ENCODE data around the gene TCOF1.

Gene TCOF1, protein sequence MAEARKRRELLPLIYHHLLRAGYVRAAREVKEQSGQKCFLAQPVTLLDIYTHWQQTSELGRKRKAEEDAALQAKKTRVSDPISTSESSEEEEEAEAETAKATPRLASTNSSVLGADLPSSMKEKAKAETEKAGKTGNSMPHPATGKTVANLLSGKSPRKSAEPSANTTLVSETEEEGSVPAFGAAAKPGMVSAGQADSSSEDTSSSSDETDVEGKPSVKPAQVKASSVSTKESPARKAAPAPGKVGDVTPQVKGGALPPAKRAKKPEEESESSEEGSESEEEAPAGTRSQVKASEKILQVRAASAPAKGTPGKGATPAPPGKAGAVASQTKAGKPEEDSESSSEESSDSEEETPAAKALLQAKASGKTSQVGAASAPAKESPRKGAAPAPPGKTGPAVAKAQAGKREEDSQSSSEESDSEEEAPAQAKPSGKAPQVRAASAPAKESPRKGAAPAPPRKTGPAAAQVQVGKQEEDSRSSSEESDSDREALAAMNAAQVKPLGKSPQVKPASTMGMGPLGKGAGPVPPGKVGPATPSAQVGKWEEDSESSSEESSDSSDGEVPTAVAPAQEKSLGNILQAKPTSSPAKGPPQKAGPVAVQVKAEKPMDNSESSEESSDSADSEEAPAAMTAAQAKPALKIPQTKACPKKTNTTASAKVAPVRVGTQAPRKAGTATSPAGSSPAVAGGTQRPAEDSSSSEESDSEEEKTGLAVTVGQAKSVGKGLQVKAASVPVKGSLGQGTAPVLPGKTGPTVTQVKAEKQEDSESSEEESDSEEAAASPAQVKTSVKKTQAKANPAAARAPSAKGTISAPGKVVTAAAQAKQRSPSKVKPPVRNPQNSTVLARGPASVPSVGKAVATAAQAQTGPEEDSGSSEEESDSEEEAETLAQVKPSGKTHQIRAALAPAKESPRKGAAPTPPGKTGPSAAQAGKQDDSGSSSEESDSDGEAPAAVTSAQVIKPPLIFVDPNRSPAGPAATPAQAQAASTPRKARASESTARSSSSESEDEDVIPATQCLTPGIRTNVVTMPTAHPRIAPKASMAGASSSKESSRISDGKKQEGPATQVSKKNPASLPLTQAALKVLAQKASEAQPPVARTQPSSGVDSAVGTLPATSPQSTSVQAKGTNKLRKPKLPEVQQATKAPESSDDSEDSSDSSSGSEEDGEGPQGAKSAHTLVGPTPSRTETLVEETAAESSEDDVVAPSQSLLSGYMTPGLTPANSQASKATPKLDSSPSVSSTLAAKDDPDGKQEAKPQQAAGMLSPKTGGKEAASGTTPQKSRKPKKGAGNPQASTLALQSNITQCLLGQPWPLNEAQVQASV (N-terminal part only)

DNA sequence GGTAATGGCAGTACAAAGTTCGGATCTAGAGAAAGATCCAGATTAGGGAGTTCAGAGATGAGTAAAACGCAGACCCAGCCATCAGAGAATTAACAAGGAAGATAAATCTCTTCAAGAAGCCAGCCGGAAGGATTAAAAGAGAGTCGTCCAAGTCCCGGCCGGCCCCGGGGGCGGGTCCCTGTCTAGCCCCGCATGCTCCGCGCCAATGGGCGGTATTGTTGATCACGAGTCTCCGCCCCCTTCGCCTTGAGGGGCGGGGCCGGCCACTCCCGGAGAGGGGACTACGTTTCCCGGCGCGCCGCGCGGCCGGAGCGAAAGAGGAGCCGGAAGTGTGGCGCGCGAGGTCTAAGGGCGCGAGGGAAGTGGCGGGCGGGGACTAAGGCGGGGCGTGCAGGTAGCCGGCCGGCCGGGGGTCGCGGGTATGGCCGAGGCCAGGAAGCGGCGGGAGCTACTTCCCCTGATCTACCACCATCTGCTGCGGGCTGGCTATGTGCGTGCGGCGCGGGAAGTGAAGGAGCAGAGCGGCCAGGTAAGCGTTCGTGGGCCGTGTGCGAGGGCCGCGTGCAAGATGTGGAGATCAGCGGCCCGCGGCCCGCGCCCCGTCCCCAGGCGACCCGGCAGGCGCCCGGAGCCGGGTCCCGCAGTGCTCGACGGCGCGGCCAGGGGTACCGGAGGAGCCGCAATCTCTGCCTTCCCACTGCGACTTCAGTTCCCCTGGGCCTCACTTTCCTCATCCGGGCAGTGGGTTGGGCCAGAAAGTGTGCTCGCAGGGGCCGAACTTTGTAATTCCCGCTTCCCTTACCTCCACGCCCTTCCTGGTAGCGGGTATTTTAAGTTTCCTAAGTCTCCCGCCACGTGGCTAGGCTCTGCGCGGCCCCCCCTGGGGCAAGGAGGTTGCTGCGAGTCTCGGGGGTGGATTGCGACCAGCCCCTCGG is at the start of gene TCOF1:
TSS of gene TCOF1 (plus strand) at position 372 of the 935 bp plus-strand sequence. CDS start at position 422, 50 bp downstream.
- peak; percentile 93 to 95 for DNase-seq (ENCODE audit: low read depth in 2 of 2)

DNA sequence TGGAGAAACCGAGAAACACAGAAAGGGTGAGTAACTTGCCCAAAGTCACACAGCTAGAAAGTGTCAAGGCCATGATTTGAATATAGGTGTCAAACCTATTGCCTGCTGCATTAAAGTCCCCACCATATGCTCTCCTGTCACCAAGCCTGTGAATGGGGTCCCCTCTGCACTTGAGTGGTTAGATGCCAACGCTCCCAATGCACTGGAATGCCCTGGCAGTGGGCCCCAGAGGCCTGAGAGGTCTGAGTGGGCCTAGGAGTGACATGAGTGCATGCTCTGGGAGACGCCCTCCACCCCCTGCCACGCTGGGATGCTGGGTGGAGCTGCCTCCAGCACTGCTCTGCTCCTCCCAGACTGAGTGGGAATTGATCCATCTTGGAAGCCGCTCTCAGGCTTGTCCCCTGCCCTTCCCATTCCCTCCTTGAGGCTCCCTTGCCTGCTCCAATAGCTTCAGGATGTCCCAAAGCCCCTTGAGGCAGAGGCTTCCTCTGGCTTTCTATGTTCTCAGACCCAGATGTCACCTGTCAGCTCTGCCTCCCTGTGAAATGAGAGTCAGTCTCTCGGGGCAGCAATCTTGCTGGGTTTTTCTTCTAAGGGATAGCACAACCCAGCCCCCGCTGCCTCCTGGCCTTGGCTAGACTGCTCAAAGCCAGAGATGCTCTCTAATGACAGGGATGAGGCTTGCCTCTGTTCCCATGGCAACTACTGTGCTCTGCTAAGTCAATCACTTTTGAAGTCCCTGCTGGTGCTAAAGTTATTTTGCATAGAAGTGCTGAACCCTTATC is 48.2 kb upstream of the TCOF1 start:
- no peak for DNase-seq (ENCODE audit: low read depth in 2 of 2)

DNA sequence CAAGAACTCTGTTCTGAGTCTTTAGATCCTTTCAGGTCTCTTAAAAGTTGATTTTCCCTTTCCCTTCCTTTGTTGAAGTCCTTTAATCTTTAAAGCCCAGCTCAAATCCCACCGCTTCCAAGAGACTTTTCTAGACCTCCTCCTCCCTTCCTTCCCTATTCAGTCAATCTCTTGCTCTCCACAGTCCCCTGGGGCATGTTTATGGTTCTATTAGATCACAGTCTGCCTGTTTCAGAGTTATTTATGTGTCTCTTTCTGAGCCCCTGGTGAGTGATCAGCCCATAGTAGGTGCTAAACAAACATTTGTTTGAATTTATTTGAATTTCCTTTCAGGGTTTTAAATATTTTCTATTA is 47.6 kb upstream of the TCOF1 start:
- no peak for DNase-seq (ENCODE audit: low read depth in 2 of 2)

DNA sequence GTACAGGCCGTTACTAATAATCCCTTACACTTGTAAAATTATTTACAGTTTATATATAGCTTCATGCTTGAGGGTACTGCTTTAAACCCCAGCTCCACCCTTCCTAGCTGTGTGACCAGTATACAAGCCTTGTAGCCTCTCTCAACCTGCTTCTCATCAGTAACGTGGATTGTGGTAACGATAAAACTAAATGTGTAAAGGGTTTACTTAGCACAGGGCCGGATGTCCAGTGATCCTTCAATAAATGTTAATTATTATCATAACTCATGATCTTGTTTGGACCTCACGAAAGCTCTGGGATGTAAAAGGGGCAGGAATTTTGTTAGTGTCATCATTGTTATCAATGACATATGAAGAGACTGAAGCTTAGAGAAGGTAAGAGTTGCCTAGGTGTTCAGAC is 47.3 kb upstream of the TCOF1 start:
- DNase-seq (ENCODE audit: low read depth in 2 of 2) = no peak

DNA sequence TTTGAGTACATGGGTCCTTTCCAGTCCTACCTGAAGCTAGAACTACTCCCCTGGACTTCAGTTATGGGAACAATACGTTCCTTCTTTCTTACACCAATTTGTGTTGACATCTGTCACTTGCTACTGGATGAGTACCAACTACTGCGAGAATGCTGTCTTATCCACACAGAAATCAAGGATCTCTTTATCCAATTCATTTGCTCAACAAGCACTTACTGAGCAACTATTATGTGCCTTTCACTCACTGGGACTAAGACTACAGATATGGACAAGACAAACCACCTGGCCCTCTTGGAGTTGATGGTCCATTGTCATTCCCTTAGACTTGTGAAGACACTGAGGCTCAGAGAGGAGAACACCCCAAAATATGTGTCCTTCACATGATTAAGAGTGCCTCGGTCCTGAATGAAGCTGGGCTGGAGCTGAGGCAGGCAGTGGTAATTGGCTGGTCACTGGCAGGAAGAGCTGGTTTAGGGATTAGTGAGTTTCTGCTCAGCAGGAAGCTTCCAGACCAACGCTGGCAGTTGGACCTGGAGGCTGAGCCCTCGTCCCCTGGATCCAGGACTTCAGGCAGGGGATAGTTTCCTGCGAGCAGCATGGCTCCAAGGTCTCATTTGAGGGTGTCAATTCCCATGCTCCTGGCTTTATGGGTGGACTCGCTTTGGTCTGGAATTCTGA is 46.3 kb upstream of the TCOF1 start:
- DNase-seq (ENCODE audit: low read depth in 2 of 2) = no peak

DNA sequence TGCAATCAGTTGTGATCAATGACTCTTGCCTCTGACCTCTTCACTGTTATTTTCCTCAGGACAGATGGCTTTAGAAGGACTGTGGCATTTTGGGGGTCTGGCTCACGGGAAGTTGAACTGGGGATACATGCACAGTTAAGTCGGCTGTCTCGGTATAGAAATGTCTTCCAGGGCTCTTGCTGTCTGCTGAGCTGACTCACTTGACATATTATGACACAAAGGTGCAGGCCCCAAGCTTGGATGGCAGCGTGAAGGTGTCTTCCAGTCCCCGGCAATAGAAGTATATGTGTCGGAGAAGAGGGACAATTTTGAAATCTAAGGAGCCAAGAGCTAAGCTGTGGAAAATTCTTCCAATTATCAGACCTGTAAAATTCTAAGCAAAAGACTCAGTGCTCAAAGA is 45.0 kb upstream of the TCOF1 start:
- no peak for DNase-seq (ENCODE audit: low read depth in 2 of 2)

DNA sequence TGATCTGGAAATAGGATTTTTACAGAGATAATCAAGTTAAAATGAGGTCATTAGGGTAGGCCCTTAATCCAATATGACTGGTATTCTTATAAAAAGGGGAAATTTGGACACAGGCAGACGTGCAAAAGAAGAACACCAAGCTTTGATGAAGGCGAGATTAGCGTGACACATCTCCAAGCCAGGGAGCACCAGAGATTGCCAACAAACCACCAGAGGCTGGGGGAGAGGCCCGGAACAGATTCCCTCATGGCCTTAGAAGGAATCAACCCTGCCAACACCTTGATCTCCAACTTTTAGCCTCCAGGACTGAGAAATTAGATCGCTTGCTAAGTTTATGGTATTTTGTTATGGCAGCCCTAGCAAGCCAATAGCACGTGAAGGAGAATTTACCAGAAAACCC is 44.0 kb upstream of the TCOF1 start:
- DNase-seq (ENCODE audit: low read depth in 2 of 2) = no peak

DNA sequence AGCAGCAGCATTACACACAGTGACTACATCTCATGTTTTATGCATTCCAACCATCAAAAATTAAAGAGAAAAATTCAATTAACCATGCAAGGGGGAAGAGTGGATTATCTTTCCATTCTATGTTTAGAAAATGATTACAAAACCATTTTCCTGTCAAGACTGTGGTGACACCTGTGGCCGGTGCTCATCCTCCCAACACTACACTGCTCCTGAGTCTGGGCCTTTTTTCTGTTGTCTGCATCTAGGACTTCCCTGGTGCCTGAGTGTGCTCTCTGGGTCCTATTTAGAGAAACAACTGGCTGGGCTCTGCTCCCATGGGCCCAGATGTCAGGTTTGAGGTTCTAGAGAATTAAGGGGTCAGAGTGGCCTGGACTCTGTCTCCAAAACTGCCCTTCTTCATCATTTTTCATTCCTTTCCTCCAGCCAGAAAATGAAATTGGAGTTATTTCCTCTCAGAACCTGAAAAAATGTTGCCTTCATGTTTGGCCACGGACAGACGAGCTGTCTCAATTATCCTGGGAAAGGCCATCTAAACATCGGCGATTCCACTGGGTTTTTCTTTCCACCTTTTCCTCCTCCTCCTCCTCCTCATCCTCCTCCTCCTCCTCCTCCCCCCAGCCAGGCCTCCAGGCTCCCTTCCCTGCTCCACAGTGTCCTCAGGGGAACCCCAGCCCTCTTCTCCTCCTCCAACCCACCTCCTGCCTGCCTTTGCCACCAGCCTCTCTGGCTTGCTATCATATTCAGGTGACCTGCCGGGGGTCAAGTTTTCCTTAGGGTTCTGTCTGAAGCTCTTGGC is 43.4 kb upstream of the TCOF1 start:
- no peak for DNase-seq (ENCODE audit: low read depth in 2 of 2)

DNA sequence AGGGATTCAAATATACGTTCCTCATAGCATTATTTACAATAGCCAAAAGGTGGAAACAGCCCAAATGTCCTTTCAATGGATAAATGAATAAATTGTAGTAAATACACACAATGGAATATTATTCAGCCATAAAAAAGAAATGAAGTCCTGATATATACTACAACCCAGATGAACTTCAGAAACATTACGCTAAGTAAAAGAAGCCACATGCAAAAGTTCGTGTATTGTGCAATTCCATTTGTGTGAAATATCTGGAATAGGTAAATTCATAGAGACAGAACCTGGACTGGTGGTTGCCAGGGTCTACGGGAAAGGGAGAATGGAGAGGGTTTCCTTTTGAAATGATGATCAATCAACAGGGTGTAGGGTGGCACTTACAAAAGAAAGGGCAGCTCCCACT is 42.3 kb upstream of the TCOF1 start:
- no peak for DNase-seq (ENCODE audit: low read depth in 2 of 2)

DNA sequence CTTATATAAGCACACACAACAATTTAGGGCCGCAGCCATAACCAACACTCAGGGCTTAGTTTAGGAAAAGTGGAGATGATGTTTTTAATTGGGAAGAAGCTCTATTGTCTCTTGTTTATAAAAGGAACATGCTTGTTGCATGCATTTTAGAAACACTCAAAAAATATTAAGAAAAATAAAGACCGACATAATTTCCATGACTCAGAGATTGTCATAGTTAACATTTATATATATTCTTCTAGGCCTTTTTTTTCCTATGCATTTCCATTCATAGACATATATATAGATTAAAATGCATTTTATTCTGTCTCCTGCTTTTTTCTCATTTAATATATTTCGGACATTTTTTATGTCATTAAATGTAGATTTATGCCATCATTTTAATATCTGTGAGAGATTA is 41.2 kb upstream of the TCOF1 start:
- no peak for DNase-seq (ENCODE audit: low read depth in 2 of 2)

DNA sequence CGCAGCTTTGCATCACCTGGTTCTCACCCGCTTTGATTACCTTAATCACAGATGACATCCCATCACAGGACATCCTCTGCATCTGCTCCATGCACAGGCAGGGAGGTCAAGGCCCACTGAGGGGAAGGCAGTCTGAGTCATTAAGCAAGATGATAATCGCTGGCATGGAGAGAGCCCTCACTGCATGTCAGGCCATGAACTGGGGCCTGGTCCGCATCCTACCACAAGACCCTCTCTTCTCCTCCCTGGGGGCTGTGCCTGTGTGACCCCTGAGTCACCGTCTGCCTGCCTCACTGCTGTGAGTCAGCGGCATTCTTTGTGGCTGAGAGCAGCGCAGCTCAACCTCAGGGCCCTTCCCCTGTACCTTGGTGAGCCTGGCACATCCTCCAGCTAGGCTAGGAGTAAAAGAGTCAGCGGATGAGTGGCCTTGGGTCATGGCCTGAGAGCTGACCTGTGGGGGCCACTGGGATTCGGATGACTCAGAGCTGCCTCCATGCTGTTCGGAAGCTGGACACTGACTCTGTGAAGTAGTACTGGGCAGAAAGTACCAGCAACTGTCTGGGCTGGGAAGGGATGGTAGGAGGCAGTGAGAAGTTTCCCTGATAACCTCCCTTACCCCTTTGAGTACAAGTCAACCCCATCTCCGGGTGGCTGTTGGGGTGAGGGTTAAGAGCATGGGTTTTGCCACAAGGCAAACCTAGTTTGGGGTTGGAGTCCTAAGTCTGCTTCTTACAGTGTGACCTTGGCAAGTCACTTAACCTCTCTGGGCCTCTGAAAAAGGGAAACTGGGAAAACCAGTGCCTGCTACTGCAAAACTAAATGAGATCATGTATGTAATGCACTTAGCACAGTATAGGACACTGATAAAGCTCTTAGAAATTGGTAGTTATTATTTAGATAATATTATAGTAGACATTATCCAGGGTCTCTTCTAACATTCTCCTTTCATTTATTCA is 40.2 kb upstream of the TCOF1 start:
- DNase-seq (ENCODE audit: low read depth in 2 of 2) = no peak

DNA sequence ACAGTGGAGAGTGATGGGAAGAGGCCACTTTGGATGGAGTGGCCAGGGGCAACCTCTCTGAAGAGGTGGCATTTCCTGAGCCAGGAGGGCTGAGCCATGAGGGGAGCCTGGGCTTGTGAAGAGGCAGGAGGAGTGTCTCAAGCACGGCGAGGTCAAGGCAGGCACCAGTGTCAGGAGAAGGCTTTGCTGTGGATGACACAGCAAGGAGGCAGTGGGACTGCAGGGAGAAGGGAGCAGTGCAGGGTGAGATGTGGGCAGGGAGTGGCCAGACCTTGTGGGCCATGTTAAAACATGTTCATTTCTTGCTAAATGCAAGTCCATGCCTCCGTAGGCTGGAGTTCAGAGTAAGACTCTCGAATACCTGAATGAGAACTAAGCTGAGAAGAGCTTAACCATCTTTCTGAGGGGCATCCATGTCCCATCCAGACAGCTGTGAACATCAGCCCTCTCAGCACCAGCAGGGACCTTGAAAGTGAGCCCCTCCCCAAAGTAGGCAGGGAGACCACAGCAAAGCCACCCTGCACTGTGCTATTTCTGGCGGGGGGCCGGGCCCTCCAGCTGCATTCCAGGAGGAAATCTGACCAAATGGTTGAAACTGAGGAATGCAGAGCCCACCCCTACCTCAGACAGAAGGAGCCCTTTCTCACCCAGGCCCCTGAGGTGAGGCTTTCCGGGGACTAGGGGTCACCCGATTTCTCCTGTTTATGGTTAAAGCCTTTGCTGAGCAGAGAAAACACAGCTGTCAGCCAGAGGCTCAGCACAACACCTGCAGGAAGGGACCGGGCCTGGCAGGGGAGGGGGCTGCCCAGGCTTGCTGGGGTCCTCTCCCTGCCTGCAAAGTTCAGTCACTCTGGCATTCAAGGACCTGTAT is 38.6 kb upstream of the TCOF1 start:
- DNase-seq (ENCODE audit: low read depth in 2 of 2) = no peak

DNA sequence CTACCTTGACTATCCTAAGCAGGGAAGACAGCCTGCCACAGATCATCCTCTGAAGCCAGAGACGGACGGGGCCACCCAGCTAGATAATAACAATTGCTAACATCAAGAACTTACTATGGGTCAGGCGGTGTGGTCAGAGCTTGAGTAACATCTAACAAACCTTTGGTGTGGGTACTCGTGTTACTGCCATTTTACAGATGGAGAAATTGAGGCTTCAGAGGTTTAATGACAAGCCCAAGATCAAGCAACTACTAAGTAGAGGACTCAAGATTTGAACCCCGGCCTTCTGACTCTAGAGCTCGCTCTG is 38.1 kb upstream of the TCOF1 start:
- DNase-seq (ENCODE audit: low read depth in 2 of 2) = no peak

DNA sequence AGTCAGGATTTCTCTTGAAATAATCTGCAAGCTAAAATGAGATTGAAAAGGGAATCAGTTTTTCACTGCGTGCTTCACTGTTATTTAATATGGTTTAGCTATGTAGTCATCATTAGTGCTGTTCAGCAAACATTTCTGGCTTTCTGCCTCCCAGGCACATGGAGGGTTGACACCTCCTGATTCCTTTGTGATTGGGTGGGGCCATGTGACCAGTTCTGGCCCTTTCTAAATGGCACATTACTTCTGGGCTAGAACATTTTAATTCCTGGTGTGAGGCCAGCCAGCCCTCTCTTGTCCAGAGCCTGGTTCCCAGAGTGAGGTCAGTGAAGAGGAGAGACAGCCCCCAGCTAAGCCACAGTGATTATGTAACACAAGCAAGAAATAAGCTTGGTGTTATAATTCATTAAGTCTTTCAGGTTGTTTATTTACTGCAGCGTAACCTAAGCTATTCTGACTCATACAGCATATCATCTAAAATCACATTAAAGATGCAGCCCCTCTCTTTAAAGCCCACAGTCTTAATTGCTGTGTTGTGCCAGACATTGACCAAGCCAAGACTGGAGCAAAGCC is 37.4 kb upstream of the TCOF1 start:
- no peak for DNase-seq (ENCODE audit: low read depth in 2 of 2)

DNA sequence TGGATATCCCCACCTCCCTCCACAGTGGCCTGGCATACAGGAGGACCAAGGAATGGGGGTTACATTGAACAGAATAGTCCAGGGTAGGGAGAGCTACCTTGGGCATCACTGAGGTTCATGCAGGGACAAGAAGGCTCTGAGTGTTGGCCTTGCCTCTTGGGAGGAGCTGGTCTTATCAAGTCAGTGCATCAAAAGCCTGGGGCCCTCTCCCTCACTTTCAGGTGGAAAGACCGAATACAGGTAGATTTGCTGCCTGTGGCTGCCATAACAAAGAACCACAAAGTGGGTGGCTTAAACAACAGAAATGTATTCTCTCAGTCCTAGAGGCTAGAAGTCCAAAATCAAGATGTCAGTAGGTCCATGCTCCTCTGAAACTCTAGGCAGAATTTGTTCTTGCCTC is 36.3 kb upstream of the TCOF1 start:
- DNase-seq (ENCODE audit: low read depth in 2 of 2) = no peak

DNA sequence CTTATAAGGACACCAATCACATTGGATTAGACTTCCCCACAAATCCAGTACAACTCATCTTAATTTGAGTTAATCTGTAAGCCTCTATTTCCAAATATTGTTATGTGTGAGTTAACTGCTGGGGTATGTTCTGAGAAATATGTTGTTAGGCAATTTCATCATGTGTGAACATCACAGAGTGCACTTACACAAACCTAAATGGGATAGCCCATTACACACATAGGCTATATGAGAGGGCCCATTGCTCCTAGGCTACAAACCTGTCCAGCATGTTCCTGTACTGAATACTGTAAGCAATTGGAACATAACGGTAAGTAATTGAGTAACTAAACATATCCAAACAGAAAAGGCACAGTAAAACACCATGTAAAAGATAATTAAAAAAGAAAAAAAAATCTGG is 35.7 kb upstream of the TCOF1 start:
- DNase-seq (ENCODE audit: low read depth in 2 of 2) = no peak

DNA sequence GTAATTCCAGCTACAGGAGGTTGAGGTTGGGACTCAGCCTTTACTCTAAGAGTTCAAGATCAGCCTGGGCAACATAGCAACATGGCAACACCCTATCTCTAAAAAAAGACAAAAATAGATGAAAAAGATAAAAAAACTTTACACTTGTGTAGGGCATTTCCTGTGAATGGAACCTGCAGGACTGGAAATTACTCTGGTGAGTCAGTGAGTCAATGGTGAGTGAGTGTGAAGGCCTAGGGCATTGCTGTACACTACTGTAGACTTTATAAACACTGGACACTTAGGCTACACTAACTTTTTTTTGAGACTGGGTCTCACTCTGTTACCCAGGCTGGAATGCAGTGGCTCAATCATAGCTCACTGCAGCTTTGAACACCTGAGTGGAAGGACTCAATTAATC is 35.3 kb upstream of the TCOF1 start:
- DNase-seq (ENCODE audit: low read depth in 2 of 2) = no peak

Data from stimulated activated CD8-positive, alpha-beta memory T cell treated with anti-CD3 and anti-CD28 coated beads, Interleukin-2, amount 100 ng/mL, for 1 hour (primary cell).